Measurements from ENCODE around the gene ROCK2. TPM values are rescaled to one million over a fixed set of nuclear protein-coding genes. Genes with fewer than 3 reads are reported as not detected.
A peak's percentile ranks its signal among the peaks of the same experiment; 100 is the strongest.

ROCK2 gene
- total and polyA plus RNA-seq, 2 of the 13 experiments (the other 11 are each of a cell fraction or from before 2014, with no cell fraction given): 38.1 to 119 TPM

GRCh38 chr2:11354363-11355154 lies 10.1 kb upstream of the ROCK2 start (continued):
- TF ChIP-seq FOXO4 (CRISPR knock-in tag; conservative IDR thresholded peaks at IDR 0.05) (no peak), FOXK2 (IDR thresholded peaks at IDR 0.05) (peak; percentile 98), ZNF652 (CRISPR knock-in tag; IDR thresholded peaks at IDR 0.05; ENCODE audit: borderline replicate concordance, low read depth) (peak; percentile 77; the same call in 1 of the 2 replicates), FOXM1 (CRISPR knock-in tag; IDR thresholded peaks at IDR 0.05) (0 out of 2 replicates have a peak, but pooled peaks have one; percentile 43), ZNF879 (CRISPR knock-in tag; IDR thresholded peaks at IDR 0.05) (0 out of 2 replicates have a peak, but pooled peaks have one; percentile 25), TFAP4 (IDR thresholded peaks at IDR 0.05; ENCODE audit: borderline replicate concordance, low read depth) (peak; percentile 91; the same call in 1 of the 2 replicates), FOXA3 (CRISPR knock-in tag; IDR thresholded peaks at IDR 0.05) (peak; percentile 100), FOXP1 (IDR thresholded peaks at IDR 0.05) (peak; percentile 83), FOXP1 (CRISPR knock-in tag; IDR thresholded peaks at IDR 0.05) (peak; percentile 99), IRF9 (CRISPR knock-in tag; IDR thresholded peaks at IDR 0.05; ENCODE audit: borderline replicate concordance) (peak; percentile 63)
- TF ChIP-seq, protein P1, sequence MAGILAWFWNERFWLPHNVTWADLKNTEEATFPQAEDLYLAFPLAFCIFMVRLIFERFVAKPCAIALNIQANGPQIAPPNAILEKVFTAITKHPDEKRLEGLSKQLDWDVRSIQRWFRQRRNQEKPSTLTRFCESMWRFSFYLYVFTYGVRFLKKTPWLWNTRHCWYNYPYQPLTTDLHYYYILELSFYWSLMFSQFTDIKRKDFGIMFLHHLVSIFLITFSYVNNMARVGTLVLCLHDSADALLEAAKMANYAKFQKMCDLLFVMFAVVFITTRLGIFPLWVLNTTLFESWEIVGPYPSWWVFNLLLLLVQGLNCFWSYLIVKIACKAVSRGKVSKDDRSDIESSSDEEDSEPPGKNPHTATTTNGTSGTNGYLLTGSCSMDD (CRISPR knock-in tag; IDR thresholded peaks at IDR 0.05): no peak
- TF ChIP-seq, protein P2, sequence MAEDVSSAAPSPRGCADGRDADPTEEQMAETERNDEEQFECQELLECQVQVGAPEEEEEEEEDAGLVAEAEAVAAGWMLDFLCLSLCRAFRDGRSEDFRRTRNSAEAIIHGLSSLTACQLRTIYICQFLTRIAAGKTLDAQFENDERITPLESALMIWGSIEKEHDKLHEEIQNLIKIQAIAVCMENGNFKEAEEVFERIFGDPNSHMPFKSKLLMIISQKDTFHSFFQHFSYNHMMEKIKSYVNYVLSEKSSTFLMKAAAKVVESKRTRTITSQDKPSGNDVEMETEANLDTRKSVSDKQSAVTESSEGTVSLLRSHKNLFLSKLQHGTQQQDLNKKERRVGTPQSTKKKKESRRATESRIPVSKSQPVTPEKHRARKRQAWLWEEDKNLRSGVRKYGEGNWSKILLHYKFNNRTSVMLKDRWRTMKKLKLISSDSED (CRISPR knock-in tag; IDR thresholded peaks at IDR 0.05): no peak
- TF ChIP-seq, protein P3, sequence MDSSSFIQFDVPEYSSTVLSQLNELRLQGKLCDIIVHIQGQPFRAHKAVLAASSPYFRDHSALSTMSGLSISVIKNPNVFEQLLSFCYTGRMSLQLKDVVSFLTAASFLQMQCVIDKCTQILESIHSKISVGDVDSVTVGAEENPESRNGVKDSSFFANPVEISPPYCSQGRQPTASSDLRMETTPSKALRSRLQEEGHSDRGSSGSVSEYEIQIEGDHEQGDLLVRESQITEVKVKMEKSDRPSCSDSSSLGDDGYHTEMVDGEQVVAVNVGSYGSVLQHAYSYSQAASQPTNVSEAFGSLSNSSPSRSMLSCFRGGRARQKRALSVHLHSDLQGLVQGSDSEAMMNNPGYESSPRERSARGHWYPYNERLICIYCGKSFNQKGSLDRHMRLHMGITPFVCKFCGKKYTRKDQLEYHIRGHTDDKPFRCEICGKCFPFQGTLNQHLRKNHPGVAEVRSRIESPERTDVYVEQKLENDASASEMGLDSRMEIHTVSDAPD (CRISPR knock-in tag; IDR thresholded peaks at IDR 0.05): peak; percentile 81
- TF ChIP-seq, protein P4, sequence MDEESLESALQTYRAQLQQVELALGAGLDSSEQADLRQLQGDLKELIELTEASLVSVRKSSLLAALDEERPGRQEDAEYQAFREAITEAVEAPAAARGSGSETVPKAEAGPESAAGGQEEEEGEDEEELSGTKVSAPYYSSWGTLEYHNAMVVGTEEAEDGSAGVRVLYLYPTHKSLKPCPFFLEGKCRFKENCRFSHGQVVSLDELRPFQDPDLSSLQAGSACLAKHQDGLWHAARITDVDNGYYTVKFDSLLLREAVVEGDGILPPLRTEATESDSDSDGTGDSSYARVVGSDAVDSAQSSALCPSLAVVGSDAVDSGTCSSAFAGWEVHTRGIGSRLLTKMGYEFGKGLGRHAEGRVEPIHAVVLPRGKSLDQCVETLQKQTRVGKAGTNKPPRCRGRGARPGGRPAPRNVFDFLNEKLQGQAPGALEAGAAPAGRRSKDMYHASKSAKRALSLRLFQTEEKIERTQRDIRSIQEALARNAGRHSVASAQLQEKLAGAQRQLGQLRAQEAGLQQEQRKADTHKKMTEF (CRISPR knock-in tag; IDR thresholded peaks at IDR 0.05): peak; percentile 99

All from HepG2 (cell line).